Measurements from ENCODE around the gene CNTN4. TPM values are rescaled to one million over a fixed set of nuclear protein-coding genes. Genes with fewer than 3 reads are reported as not detected.
"Not testable (repeated sequence)": the region's sequence is repeated elsewhere in the genome, so short reads cannot be mapped to it uniquely, and the experiment has no call there.

Gene CNTN4
- not detected in 2 replicates for total RNA-seq

GRCh38 chr3:2098398-2099027, at the start of gene CNTN4:
Gene CNTN4, plus strand, starts transcription at chr3:2098866.
- intact Hi-C loops (cut with micrococcal nuclease): no loop called here

GRCh38 chr3:2061360-2061759, 37.3 kb upstream of the CNTN4 start:
- intact Hi-C loops (cut with micrococcal nuclease): no loop called here

- intact Hi-C loops (cut with micrococcal nuclease): no loop called here
Measured at GRCh38 chr3:2071531-2071930, 27.1 kb upstream of the CNTN4 start.

- intact Hi-C loops (cut with micrococcal nuclease): no loop called here
Measured at GRCh38 chr3:2078821-2079220, 19.8 kb upstream of the CNTN4 start.

GRCh38 chr3:2082871-2083480, 15.7 kb upstream of the CNTN4 start:
- intact Hi-C loops (cut with micrococcal nuclease): no loop called here

GRCh38 chr3:2083558-2083957, 15.1 kb upstream of the CNTN4 start:
- intact Hi-C loops (cut with micrococcal nuclease): not testable (repeated sequence)

- intact Hi-C loops (cut with micrococcal nuclease): no loop called here
Measured at GRCh38 chr3:2090095-2090911, 8.4 kb upstream of the CNTN4 start.

GRCh38 chr3:2092758-2093157, 5.9 kb upstream of the CNTN4 start:
- intact Hi-C loops (cut with micrococcal nuclease): no loop called here

- intact Hi-C loops (cut with micrococcal nuclease): no loop called here
Measured at GRCh38 chr3:2094941-2095340, 3.7 kb upstream of the CNTN4 start.

- intact Hi-C loops (cut with micrococcal nuclease): no loop called here
Measured at GRCh38 chr3:2096216-2096615, 2.5 kb upstream of the CNTN4 start.

- intact Hi-C loops (cut with micrococcal nuclease): no loop called here
Measured at GRCh38 chr3:2097641-2098191, 950 bp upstream of the CNTN4 start.

GRCh38 chr3:2099028-2099671, 484 bp downstream of the CNTN4 start:
- intact Hi-C loops (cut with micrococcal nuclease): no loop called here

GRCh38 chr3:2099779-2100191, 1.1 kb downstream of the CNTN4 start:
- intact Hi-C loops (cut with micrococcal nuclease): no loop called here

- intact Hi-C loops (cut with micrococcal nuclease): no loop called here
Measured at GRCh38 chr3:2106438-2106837, 7.8 kb downstream of the CNTN4 start.

- intact Hi-C loops (cut with micrococcal nuclease): no loop called here
Measured at GRCh38 chr3:2110597-2111117, 12.0 kb downstream of the CNTN4 start.

GRCh38 chr3:2114617-2115275, 16.1 kb downstream of the CNTN4 start:
- intact Hi-C loops (cut with micrococcal nuclease): no loop called here

- intact Hi-C loops (cut with micrococcal nuclease): no loop called here
Measured at GRCh38 chr3:2130726-2131125, 32.1 kb downstream of the CNTN4 start.

GRCh38 chr3:2133146-2133545, 34.5 kb downstream of the CNTN4 start:
- intact Hi-C loops (cut with micrococcal nuclease): no loop called here

GRCh38 chr3:2137651-2138050, 39.0 kb downstream of the CNTN4 start:
- intact Hi-C loops (cut with micrococcal nuclease): no loop called here

- intact Hi-C loops (cut with micrococcal nuclease): no loop called here
Measured at GRCh38 chr3:2141482-2141881, 42.8 kb downstream of the CNTN4 start.

All from T-helper 1 cell treated with Interleukin-12 subunit alpha and Interleukin-12 subunit beta and Interleukin-4 antibody, amounts not matched to agents 30 ng/mL and 1 ng/mL, for 36 hours (primary cell).